Measurements from ENCODE around the gene COG6.

Gene COG6

GRCh38 chr13:39770221-39771090, 115.0 kb downstream of the COG6 start:
- no peak for DNase-seq (ENCODE audit: low spot score)

GRCh38 chr13:39773833-39774232, 118.4 kb downstream of the COG6 start:
- DNase-seq (ENCODE audit: low spot score) = no peak

DNA sequence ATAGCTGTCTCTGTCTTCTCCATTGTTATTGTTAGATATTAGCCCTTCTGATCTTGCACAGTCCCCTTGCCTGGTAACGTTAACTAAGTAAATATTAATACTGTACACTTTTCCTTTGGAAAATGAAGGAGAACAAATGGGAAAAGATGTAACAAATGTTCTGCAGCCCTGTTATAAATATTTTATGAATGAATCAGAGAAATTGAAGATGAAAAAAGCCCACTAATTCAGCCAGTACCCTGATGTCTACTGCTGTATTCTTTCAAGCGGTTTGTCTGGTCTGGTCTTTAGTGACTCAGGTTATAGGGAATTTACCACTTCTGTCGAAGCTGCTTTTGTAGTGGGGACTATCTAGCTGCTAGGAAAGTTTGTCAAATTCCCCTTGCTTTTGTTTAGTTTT, 121.0 kb downstream of the COG6 start:
- DNase-seq (ENCODE audit: low spot score) = no peak

GRCh38 chr13:39777021-39777420, 121.6 kb downstream of the COG6 start:
- DNase-seq (ENCODE audit: low spot score) = no peak

DNA sequence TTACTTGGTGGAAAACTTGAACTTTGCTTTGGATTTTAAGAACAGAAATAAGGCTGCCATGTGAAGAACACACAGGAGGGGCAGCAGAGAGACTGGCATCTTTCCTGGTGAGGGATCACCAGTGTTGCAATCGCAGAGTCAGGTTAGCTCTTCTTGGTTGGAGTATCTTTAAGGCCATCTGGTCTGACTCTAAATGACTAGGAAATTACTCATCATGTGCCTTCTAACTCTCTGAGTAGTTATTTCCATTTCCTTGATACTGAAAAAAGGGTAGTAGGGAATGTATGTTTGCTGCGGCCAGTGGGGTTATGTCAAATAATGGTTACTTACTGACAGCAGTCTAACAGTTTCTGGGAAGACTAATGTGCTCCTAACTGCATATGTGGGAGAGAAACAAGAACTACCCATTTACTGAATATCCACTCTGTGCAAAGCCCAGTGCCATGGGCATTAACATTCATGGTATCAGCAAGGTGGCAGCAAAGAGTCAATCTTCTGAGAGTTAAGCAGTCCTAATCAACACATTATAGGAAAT, 122.1 kb downstream of the COG6 start:
- DNase-seq (ENCODE audit: low spot score) = no peak

DNA sequence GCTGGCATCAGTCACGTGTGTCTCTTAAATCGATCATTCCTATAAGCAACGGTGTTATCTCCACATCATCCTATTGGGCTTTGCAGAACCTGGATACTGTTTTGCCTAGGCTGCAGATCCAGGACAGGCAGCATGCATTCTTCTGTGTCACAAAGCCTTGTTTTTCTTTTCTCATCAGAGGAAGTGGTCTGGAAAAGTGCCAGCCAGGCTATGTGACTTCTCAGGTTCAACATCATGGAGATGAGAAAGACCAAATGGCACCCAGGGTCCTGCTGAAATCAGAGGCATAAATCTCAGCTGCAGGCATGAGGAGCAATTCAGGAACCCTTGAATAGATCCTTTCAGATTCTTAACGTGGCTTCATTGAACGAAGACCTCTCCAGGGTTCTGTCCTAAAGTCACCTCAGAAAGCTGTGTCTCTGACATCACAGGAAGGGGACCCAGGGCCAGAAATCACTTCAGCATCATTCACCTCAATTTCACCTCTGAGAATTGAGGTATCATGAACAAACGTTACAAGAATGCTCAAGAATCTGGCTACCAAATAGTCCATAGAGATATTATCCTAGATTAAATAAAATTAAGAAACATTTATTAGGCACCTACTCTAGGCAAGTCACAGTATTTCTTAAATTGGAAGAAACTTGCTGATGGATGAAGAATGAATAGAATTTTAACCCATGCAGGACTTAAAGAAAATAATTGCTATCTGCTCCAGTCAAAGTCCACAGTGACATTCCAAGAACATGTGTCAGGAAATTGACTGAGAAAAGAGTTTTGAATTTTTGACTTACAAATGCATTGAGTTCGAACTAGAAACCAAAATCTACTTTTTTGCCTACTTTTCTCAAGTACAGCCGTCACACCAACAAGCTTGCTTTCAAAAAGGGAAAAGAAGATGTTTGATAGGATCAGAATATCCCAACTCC, 124.1 kb downstream of the COG6 start:
- DNase-seq (ENCODE audit: low spot score) = no peak

DNA sequence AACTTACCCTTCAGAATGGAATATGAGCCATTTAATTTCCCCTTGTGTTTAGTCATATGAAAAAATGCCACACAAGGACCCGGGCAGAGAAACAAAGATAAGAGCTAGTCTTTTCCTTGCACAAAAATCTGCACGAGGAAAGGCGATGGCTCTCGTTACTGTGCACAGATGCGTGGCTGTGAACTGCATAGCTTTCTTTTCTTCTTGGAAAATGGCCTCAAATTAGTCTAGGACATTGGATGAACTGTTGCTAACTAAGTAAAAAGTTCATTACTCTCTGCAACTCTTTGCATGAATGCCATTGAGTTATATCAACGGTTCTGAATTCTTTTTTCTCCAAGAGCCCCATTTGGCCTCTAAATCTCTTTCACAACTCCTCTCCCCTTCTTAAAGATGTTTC, 125.2 kb downstream of the COG6 start:
- DNase-seq (ENCODE audit: low spot score) = no peak

- no peak for DNase-seq (ENCODE audit: low spot score)
Measured at GRCh38 chr13:39781381-39781780, 125.9 kb downstream of the COG6 start.

- DNase-seq (ENCODE audit: low spot score) = no peak
Measured at GRCh38 chr13:39783051-39783450, 127.6 kb downstream of the COG6 start.

- no peak for DNase-seq (ENCODE audit: low spot score)
Measured at GRCh38 chr13:39784347-39784746, 128.9 kb downstream of the COG6 start.

DNA sequence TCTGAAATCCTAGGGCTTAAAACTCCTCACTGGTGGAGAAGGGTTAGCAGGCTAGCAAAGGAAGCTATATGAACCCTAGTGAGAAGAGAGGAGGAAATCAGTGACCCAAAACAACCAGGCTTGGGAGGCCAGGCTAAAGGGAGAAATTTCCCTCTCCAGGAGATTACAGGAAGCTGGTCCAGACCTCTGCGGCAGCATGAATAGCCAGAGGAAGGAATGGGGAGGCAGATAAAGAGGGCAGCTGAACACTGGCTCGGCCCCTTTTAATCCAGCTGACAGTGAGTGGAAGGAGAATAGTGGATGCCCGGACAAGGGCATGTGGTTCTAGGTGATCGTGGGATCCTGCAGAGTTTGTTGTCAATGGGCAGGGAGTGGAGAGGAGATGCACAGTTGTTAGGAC, 130.6 kb downstream of the COG6 start:
- no peak for DNase-seq (ENCODE audit: low spot score)

GRCh38 chr13:39787086-39787487, 131.6 kb downstream of the COG6 start:
- no peak for DNase-seq (ENCODE audit: low spot score)

GRCh38 chr13:39788102-39788501, 132.6 kb downstream of the COG6 start:
- no peak for DNase-seq (ENCODE audit: low spot score)

- no peak for DNase-seq (ENCODE audit: low spot score)
Measured at GRCh38 chr13:39789451-39789850, 134.0 kb downstream of the COG6 start.

All from putamen (tissue), 1 donor.